Ectodermal cell (in vitro differentiated cells): ENCODE data around the gene MAGI1.
"Not testable (repeated sequence)": the region's sequence is repeated elsewhere in the genome, so short reads cannot be mapped to it uniquely, and the experiment has no call there.

Experiments used
- H3K27ac ChIP-seq: 2 replicates; pipeline ENCODE4 v1.7.0; 2013; ENCODE audit warnings: mild to moderate bottlenecking, low read depth, low read length; ENCODE audit not compliant: insufficient read depth, poor library complexity, severe bottlenecking
- H3K27me3 ChIP-seq: 2 replicates; pipeline ENCODE4 v1.7.0; 2013; ENCODE audit warnings: mild to moderate bottlenecking, low read length; ENCODE audit not compliant: insufficient read depth, control insufficient read depth, poor library complexity, severe bottlenecking
- H3K36me3 ChIP-seq: one replicate; pipeline ENCODE4 v1.7.0; 2013; ENCODE audit warnings: low read length; ENCODE audit not compliant: control insufficient read depth, insufficient read depth
- H3K4me1 ChIP-seq: one replicate; pipeline ENCODE4 v1.7.0; 2013; ENCODE audit warnings: low read length; ENCODE audit not compliant: control insufficient read depth, insufficient read depth
- H3K4me3 ChIP-seq: 2 replicates; pipeline ENCODE4 v1.7.0; 2013; ENCODE audit warnings: low read depth, low read length, control low read depth; ENCODE audit not compliant: insufficient read depth
- H3K9me3 ChIP-seq: 2 replicates; pipeline ENCODE4 v1.7.0; 2013; ENCODE audit warnings: mild to moderate bottlenecking, low read length, moderate library complexity; ENCODE audit not compliant: control insufficient read depth
- WGBS, 2 experiments: methylation state at CpG; one replicate each; pipeline ENCODE4 v1.1.7; 2013; ENCODE audit warnings: missing lambda C conversion rate in 2 of 2; 5-methylcytosine and 5-hydroxymethylcytosine counted together

The MAGI1 gene

DNA sequence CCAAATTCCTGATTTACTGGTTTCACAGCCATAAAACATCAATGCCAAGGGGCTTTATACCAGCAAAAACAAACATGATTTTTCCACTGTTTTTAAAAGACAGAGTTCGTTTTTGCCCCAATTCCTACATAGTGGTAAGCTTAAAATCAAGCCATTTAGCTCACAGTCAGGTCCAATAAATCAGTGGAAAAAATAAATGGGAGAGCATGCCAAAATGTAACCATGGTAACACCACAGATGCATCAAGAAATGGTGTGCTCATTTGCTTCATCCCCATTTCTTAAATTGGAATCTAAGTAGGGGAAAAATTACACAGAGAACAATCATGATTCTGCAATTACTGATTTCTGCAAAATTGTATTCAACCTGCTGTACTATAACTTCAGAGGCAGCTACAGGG, 418.8 kb downstream of the MAGI1 start:
- Histone ChIP-seq H3K36me3 (no peaks in the 10 kb centered on the region), H3K4me1 (peaks cover 7% of the 10 kb centered on the region), H3K27ac (no peak overlapping the region), H3K9me3 (no peaks in the 10 kb centered on the region), H3K27me3 (no peaks in the 10 kb centered on the region), H3K4me3 (no peak overlapping the region)
- WGBS, 2 experiments: 84 to 88% methylated on average over 1 of the region's 1 CpG

DNA sequence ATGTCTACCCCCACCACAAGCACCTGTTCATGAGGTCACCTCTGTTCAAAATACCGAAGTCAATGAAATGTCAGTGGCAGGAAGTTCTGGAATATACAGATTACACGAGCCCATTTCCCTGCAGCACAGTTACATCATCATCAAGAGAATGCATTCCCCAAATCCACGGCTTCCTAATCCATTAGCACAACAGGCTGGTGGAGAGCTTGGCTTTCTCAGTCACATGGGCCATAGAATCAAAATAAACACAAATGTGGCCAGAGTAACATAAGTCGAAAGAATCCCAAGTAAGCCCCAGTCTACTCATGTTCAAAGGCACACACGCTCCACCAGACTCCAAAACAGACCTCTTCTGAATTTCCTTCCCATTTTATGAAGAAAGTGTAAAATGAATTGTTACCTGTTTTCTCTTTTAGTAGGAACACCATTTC, 419.3 kb downstream of the MAGI1 start:
- H3K4me1 ChIP-seq: peaks cover 7% of the 10 kb centered on the region
- H3K4me3 ChIP-seq: no peak overlapping the region
- H3K36me3 ChIP-seq: no peaks in the 10 kb centered on the region
- 77 to 80% methylated on average over 5 of the region's 5 CpGs for WGBS, 2 experiments
- no peaks in the 10 kb centered on the region for H3K27me3 ChIP-seq
- no peak overlapping the region for H3K27ac ChIP-seq
- no peaks in the 10 kb centered on the region for H3K9me3 ChIP-seq

DNA sequence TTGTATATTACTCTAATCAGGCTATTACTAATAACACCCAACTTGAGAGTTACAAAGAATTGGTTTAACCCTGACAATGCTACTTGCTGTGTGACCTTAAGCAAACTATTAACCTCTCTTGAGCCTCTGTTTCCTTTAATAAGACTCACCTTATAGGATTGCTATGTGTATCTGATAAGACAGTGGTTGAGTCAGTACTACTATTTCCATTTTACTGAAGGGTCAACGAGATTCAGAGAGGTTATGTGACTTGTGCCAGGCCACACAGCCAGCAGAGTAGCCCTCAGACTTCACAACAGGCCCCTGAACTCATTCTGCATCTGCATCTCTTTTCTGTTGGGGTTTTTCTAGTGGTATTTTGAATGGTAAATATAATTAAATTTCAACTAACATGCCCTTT, 420.1 kb downstream of the MAGI1 start:
- peaks cover 7% of the 10 kb centered on the region for H3K4me1 ChIP-seq
- no peak overlapping the region for H3K4me3 ChIP-seq
- H3K27ac ChIP-seq: no peak overlapping the region
- no peaks in the 10 kb centered on the region for H3K36me3 ChIP-seq
- WGBS, 2 experiments: 86 to 91% methylated on average over 1 of the region's 1 CpG
- H3K9me3 ChIP-seq: no peaks in the 10 kb centered on the region
- H3K27me3 ChIP-seq: no peaks in the 10 kb centered on the region

DNA sequence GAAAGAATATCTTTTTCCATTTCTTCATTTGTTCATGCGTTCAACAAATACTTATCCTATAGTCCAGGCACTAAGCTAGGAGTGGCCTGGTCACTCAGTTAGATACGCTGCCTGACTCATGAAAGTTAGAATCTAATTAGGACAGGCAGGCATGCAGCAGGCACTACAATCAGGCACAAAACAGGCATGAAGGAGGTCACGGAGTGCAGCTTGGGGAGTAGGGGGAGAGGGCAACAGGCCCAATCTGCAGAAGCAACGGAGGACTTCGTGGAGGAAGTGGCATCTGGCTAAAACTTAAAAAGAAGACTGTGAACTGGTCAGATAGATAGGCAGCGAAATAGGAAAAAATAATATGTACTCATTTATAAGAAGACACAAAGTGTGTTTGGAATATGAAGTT, 420.9 kb downstream of the MAGI1 start:
- WGBS, 2 experiments: 86 to 91% methylated on average over 6 of the region's 6 CpGs
- Histone ChIP-seq H3K27ac (no peak overlapping the region), H3K4me3 (no peak overlapping the region), H3K27me3 (no peaks in the 10 kb centered on the region), H3K9me3 (no peaks in the 10 kb centered on the region), H3K4me1 (peaks cover 7% of the 10 kb centered on the region), H3K36me3 (no peaks in the 10 kb centered on the region)

DNA sequence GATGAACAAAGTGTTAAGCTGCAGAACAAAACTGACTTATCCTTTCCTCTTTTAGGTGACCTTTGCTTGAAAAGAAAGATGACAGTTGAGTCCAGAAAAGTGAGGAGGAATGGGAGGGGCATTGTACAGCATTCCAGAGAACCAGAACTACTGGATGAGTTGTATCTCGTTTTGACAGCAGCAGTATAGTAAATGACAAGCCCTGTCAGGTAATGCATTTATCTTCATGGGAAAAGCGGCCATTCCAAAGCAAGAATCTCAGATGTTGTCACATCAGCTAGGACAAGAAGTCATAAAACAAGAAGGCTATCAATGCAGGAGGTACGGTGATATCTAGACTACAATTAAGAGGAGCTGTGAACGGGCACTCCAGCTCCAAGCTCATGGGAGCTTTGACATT, 421.5 kb downstream of the MAGI1 start:
- Histone ChIP-seq H3K27ac (no peak overlapping the region), H3K27me3 (no peaks in the 10 kb centered on the region), H3K4me1 (peaks cover 7% of the 10 kb centered on the region), H3K9me3 (no peaks in the 10 kb centered on the region), H3K36me3 (no peaks in the 10 kb centered on the region), H3K4me3 (no peak overlapping the region)
- WGBS, 2 experiments: 93 to 96% methylated on average over 4 of the region's 4 CpGs

DNA sequence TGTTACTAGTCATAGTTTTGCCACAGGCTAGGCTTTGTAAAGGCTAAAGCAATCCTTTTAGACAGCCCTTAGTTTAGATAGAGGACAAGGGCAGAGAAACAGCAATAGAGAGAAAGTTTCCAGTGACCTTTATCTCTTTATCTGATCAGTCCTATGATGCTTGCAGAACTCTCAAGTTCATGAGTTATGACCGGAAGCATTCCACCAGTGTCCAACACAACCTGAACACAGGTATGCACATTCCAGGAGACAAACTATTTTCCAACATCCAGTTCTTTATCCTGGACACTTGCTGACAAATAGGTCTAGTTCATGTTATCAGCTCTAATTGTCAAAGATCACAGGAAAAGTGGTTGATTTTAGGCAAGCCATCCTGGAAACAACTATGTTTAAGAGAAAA, 422.2 kb downstream of the MAGI1 start:
- peaks cover 7% of the 10 kb centered on the region for H3K4me1 ChIP-seq
- H3K36me3 ChIP-seq: no peaks in the 10 kb centered on the region
- H3K4me3 ChIP-seq: no peak overlapping the region
- H3K27ac ChIP-seq: no peak overlapping the region
- 97 to 98% methylated on average over 1 of the region's 1 CpG for WGBS, 2 experiments
- no peaks in the 10 kb centered on the region for H3K9me3 ChIP-seq
- H3K27me3 ChIP-seq: no peaks in the 10 kb centered on the region

DNA sequence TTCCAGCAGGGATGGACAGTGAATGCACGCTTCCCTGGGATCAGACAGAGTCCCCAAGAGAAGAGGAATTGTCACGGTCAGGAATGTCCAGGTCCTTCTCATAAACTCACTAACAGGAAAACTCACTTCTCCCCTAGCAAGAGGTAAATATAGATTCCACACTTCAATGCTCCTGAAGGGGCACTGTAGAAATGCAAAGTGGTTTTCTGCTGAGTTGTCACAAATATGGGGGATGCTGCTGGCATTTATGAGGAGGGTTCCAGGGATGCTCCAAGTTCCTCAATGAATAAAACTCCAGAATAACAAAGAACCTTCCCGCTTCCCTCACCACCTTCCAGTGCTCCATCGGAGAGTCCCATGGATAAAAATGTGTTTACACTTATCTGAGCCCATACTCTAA, 423.4 kb downstream of the MAGI1 start:
- Histone ChIP-seq H3K4me3 (no peak overlapping the region), H3K9me3 (no peaks in the 10 kb centered on the region), H3K4me1 (peaks cover 7% of the 10 kb centered on the region), H3K27ac (no peak overlapping the region), H3K36me3 (no peaks in the 10 kb centered on the region), H3K27me3 (no peaks in the 10 kb centered on the region)
- WGBS, 2 experiments: 91 to 94% methylated on average over 4 of the region's 4 CpGs

DNA sequence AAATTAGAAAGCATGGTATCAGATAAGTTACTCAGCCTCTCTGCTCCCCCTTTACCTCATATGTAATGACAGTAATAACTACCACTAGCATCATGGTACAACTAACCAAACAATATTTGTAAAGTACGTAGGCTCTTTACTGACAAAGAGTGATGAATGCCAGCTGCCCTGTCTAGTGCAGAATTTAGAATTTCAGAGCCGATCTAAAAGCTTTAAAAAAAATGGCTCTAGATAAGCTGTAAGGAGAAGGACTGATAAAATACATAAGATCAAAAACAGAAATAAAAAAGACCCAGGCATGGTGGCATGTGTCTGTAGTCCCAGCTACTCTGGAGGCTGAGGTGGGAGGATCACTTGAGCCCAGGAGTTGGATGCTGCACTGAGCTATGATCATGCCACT, 424.1 kb downstream of the MAGI1 start:
- WGBS, 2 experiments: 81 to 100% methylated on average over 2 of the region's 2 CpGs
- Histone ChIP-seq H3K9me3 (no peaks in the 10 kb centered on the region), H3K27me3 (no peaks in the 10 kb centered on the region), H3K27ac (no peak overlapping the region), H3K36me3 (no peaks in the 10 kb centered on the region), H3K4me3 (no peak overlapping the region), H3K4me1 (peaks cover 7% of the 10 kb centered on the region)

DNA sequence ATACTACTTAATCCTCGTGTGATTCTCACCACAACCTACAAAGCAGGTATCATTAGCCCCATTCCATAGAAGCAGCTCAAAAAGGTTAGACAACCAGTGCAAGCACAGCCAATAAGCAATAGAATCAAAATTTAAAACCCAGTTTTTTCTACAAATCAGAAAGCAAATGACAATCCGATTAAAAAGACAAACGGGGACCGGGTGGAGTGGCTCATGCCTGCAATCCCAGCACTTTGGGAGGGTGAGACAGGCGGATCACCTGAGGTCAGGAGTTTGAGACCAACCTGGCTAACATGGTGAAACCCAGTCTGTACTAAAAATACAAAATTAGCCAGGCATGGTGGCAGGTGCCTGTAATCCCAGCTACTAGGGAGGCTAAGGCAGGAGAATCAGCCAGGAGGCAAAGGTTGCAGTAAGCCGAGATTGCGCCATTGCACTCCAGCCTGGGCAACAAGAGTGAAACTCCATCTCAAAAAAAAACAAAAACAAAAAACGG, 430.7 kb downstream of the MAGI1 start:
- not testable (repeated sequence) for H3K4me3 ChIP-seq, H3K36me3 ChIP-seq, H3K27me3 ChIP-seq, H3K4me1 ChIP-seq, H3K27ac ChIP-seq, H3K9me3 ChIP-seq
- WGBS, 2 experiments: 90 to 91% methylated on average over 8 of the region's 8 CpGs

DNA sequence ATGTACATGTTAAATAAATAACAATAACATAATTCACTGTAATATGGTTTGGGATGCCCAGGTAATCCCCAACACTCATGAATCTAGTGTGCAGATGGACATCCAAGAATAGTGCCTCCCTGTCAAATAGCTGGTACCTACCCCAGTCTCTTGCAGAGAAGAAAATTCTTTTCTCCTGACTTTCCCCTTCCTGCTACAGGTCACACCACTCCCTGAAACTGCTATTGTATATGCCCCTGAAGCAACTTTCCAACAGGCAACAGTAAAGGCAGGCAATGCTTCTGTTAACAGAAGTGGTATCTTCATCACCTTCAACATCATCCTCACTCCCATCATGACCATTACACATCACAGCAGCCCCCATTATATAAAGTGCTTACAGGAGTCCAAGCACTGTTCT, 431.6 kb downstream of the MAGI1 start:
- H3K27me3 ChIP-seq: no peaks in the 10 kb centered on the region
- H3K36me3 ChIP-seq: no peaks in the 10 kb centered on the region
- no peaks in the 10 kb centered on the region for H3K4me1 ChIP-seq
- H3K4me3 ChIP-seq: no peak overlapping the region
- no peaks in the 10 kb centered on the region for H3K9me3 ChIP-seq
- no peak overlapping the region for H3K27ac ChIP-seq

DNA sequence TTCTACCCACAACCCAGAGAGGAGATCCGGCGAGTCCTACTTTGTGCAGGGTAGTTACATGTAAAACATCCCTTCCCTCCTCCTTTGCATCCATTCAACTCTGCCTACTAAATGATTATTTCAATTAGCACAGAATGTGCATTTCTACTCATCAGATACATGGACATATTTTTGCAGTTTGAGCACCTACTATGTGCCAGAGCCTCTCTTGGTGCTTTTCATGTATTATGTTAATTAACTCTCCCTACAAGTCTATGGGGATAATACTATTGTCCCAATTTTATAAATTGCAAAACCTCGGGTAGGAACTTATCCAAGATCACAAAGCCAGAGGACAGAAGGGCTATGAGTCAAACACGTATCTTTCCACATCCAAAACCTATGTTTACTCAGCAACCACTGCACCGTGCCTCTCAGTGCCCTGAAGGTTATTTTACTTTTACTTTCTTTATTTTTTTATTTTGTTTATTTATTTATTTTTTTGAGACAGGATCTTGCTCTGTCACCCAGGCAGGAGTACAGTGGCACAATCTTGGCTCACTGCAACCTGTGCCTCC, 432.8 kb downstream of the MAGI1 start:
- Histone ChIP-seq H3K27ac (no peak overlapping the region), H3K9me3 (no peaks in the 10 kb centered on the region), H3K27me3 (no peaks in the 10 kb centered on the region), H3K36me3 (no peaks in the 10 kb centered on the region), H3K4me3 (no peak overlapping the region), H3K4me1 (no peaks in the 10 kb centered on the region)
- 92 to 96% methylated on average over 4 to 5 of the region's 5 CpGs for WGBS, 2 experiments
